Stimulated activated CD4-positive, alpha-beta T cell treated with anti-CD3 and anti-CD28 coated beads, TNF-alpha, amount 100 ng/mL, for 1 hour (primary cell): ENCODE results near the gene ZNF77.
"Not testable (repeated sequence)": the region's sequence is repeated elsewhere in the genome, so short reads cannot be mapped to it uniquely, and the experiment has no call there.

ENCODE experiments used
- DNase-seq, 3 donors: peaks; one replicate each; pipeline ENCODE4 v3.0.0-alpha.2; 2020; ENCODE audit warnings: low read depth in 3 of 3, low spot score in 1 of 3

Gene ZNF77

GRCh38 chr19:2917275-2918184, 27.2 kb downstream of the ZNF77 start:
- no peak for DNase-seq

- DNase-seq: no peak
Observed at GRCh38 chr19:2912306-2912705, 32.5 kb downstream of the ZNF77 start.

GRCh38 chr19:2906631-2907195, 38.1 kb downstream of the ZNF77 start:
- DNase-seq: no peak

GRCh38 chr19:2905918-2906519, 38.8 kb downstream of the ZNF77 start:
- DNase-seq: no peak

- DNase-seq: not testable (repeated sequence)
Observed at GRCh38 chr19:2903326-2903725, 41.4 kb downstream of the ZNF77 start.

GRCh38 chr19:2902590-2903218, 42.1 kb downstream of the ZNF77 start:
- no peak for DNase-seq

GRCh38 chr19:2900296-2901252, 44.2 kb downstream of the ZNF77 start, which contains the start of gene ZNF57:
ZNF57 (plus strand) TSS chr19:2900928; CDS start chr19:2901046, 118 bp downstream.
- peak; percentile 91 to 95 (median 93) for DNase-seq

- DNase-seq: no peak
Observed at GRCh38 chr19:2896694-2897093, 48.1 kb downstream of the ZNF77 start.

GRCh38 chr19:2890531-2890930, 54.2 kb downstream of the ZNF77 start:
- DNase-seq: not testable (repeated sequence)

- DNase-seq: peak in 1 of 3 donors; percentile 30
Observed at GRCh38 chr19:2888731-2889224, 56.0 kb downstream of the ZNF77 start.

GRCh38 chr19:2887391-2887914, 57.3 kb downstream of the ZNF77 start:
- DNase-seq: no peak

- no peak for DNase-seq
Observed at GRCh38 chr19:2885736-2886135, 59.0 kb downstream of the ZNF77 start.

GRCh38 chr19:2883686-2884439, 60.9 kb downstream of the ZNF77 start:
- DNase-seq: no peak
